Mesenchymal stem cell (in vitro differentiated cells and primary cell): ENCODE measurements around the gene RET.

ENCODE experiments used
- DNase-seq: peaks from one replicate; pipeline ENCODE4 v3.0.0-alpha.2; 2013
- H2AFZ ChIP-seq: one replicate; pipeline ENCODE4 v1.6.1; 2013; ENCODE audit warnings: low read depth, mild to moderate bottlenecking, control low read depth, inconsistent platforms, low read length, moderate library complexity
- H2AK5ac ChIP-seq: 2 replicates; pipeline ENCODE4 v1.6.1; 2013; ENCODE audit warnings: low read length, moderate library complexity, mild to moderate bottlenecking, inconsistent platforms; ENCODE audit not compliant: severe bottlenecking
- H2BK120ac ChIP-seq: one replicate; pipeline ENCODE4 v1.6.1; 2013; ENCODE audit warnings: low read depth, mild to moderate bottlenecking, inconsistent platforms, low read length, moderate library complexity
- H2BK12ac ChIP-seq, 2 experiments: one replicate each; pipeline ENCODE4 v1.6.1; 2013; ENCODE audit warnings: inconsistent platforms in 2 of 2, low read length in 2 of 2, mild to moderate bottlenecking in 2 of 2, moderate library complexity in 2 of 2, control low read depth in 1 of 2
- H2BK15ac ChIP-seq: one replicate; pipeline ENCODE4 v1.6.1; 2013; ENCODE audit warnings: mild to moderate bottlenecking, low read depth, inconsistent platforms; ENCODE audit not compliant: poor library complexity, severe bottlenecking
- H2BK5ac ChIP-seq: 2 replicates; pipeline ENCODE4 v1.6.1; 2013; ENCODE audit warnings: low read depth, mild to moderate bottlenecking, low read length, control low read depth, inconsistent platforms; ENCODE audit not compliant: poor library complexity, severe bottlenecking
- H3K14ac ChIP-seq, 2 experiments: one replicate each; pipeline ENCODE4 v1.6.1; 2013; ENCODE audit warnings: inconsistent platforms in 2 of 2, low read length in 2 of 2, control low read depth in 1 of 2, mild to moderate bottlenecking in 1 of 2, moderate library complexity in 1 of 2
- H3K18ac ChIP-seq, 2 experiments: one replicate each; pipeline ENCODE4 v1.6.1; 2013; ENCODE audit warnings: inconsistent platforms in 2 of 2, low read length in 2 of 2, control low read depth in 1 of 2, low read depth in 1 of 2, mild to moderate bottlenecking in 1 of 2
- H3K23ac ChIP-seq, 2 experiments: one replicate each; pipeline ENCODE4 v1.6.1; 2013; ENCODE audit warnings: inconsistent platforms in 2 of 2, low read length in 2 of 2, mild to moderate bottlenecking in 2 of 2, moderate library complexity in 2 of 2, control low read depth in 1 of 2
- H3K27ac ChIP-seq: 2 replicates; pipeline ENCODE4 v1.5.1; 2013; ENCODE audit warnings: mild to moderate bottlenecking, moderate library complexity, low read length, control low read depth, inconsistent platforms; ENCODE audit not compliant: poor library complexity, severe bottlenecking
- H3K27me3 ChIP-seq, 2 experiments: 2 replicates each; pipeline versions ENCODE4 v1.6.1 to v1.7.0; 2013; ENCODE audit warnings: low read length in 2 of 2, mild to moderate bottlenecking in 2 of 2, moderate library complexity in 2 of 2, control low read depth in 1 of 2, inconsistent platforms in 1 of 2; ENCODE audit not compliant: control insufficient read depth in 1 of 2, insufficient read depth in 1 of 2
- H3K36me3 ChIP-seq, 2 experiments: 2 replicates each; pipeline versions ENCODE4 v1.6.1 to v1.7.0; 2013; ENCODE audit warnings: low read length in 2 of 2, control low read depth in 1 of 2, inconsistent platforms in 1 of 2, low read depth in 1 of 2, mild to moderate bottlenecking in 1 of 2; ENCODE audit not compliant: insufficient read depth in 2 of 2, control insufficient read depth in 1 of 2
- H3K4ac ChIP-seq, 2 experiments: one replicate each; pipeline ENCODE4 v1.6.1; 2013; ENCODE audit warnings: inconsistent platforms in 2 of 2, low read length in 2 of 2, mild to moderate bottlenecking in 2 of 2, moderate library complexity in 2 of 2, control low read depth in 1 of 2, low read depth in 1 of 2
- H3K4me1 ChIP-seq: 2 replicates; pipeline ENCODE4 v1.6.1; 2013; ENCODE audit warnings: low read depth, low read length, control low read depth; ENCODE audit not compliant: control insufficient read depth, insufficient read depth
- H3K4me2 ChIP-seq: 2 replicates; pipeline ENCODE4 v1.6.1; 2013; ENCODE audit warnings: low read length, mild to moderate bottlenecking, inconsistent platforms; ENCODE audit not compliant: poor library complexity, severe bottlenecking
- H3K4me3 ChIP-seq, 2 experiments: 2 replicates each; pipeline versions ENCODE4 v1.5.1 to v1.7.0; 2013; ENCODE audit warnings: low read length in 2 of 2, mild to moderate bottlenecking in 2 of 2, control low read depth in 1 of 2, low read depth in 1 of 2; ENCODE audit not compliant: insufficient read depth in 1 of 2
- H3K79me1 ChIP-seq: replicated peaks from 2 replicates; pipeline ENCODE4 v1.6.1; 2013; ENCODE audit warnings: mild to moderate bottlenecking, control low read depth, low read length, inconsistent platforms; ENCODE audit not compliant: poor library complexity, severe bottlenecking
- H3K9ac ChIP-seq: 2 replicates; pipeline ENCODE4 v1.7.0; 2013; ENCODE audit warnings: mild to moderate bottlenecking, low read length, moderate library complexity
- H3K9me3 ChIP-seq: 2 replicates; pipeline ENCODE4 v1.7.0; 2013; ENCODE audit warnings: mild to moderate bottlenecking, low read length; ENCODE audit not compliant: control insufficient read depth
- H4K8ac ChIP-seq: one replicate; pipeline ENCODE4 v1.6.1; 2013; ENCODE audit warnings: inconsistent platforms, mild to moderate bottlenecking, low read length, moderate library complexity
- H4K91ac ChIP-seq: one replicate; pipeline ENCODE4 v1.6.1; 2013; ENCODE audit warnings: mild to moderate bottlenecking, low read length, inconsistent platforms
- WGBS: methylation state at CpG from one replicate; pipeline ENCODE4 v1.1.7; 2013; ENCODE audit warnings: mixed read lengths; 5-methylcytosine and 5-hydroxymethylcytosine counted together

Gene RET

GRCh38 chr10:43059828-43060227, 17.0 kb upstream of the RET start:
- peaks cover 27 to 36% of the 10 kb centered on the region in 2 experiments for H3K27me3 ChIP-seq
- no peak overlapping the region for H2AFZ ChIP-seq
- no peak overlapping the region for H4K91ac ChIP-seq
- no peak overlapping the region for H3K23ac ChIP-seq
- no peak overlapping the region for H4K8ac ChIP-seq
- H2BK15ac ChIP-seq, result no peak overlapping the region
- H3K9ac ChIP-seq, result no peak overlapping the region
- no peaks in the 10 kb centered on the region for H3K36me3 ChIP-seq
- no peak overlapping the region for H3K4me2 ChIP-seq
- no peaks in the 10 kb centered on the region for H3K79me1 ChIP-seq
- H3K18ac ChIP-seq, result no peak overlapping the region
- no peak overlapping the region for H2AK5ac ChIP-seq
- H3K4me1 ChIP-seq, result peaks cover 2% of the 10 kb centered on the region
- no peak overlapping the region for H2BK5ac ChIP-seq
- H2BK12ac ChIP-seq, result no peak overlapping the region
- no peak overlapping the region for H3K4me3 ChIP-seq
- no peak for DNase-seq
- no peak overlapping the region for H3K27ac ChIP-seq
- H3K14ac ChIP-seq, result no peak overlapping the region
- no peaks in the 10 kb centered on the region for H3K9me3 ChIP-seq
- 84% methylated on average over 6 of the region's 7 CpGs for WGBS
- no peak overlapping the region for H2BK120ac ChIP-seq
- H3K4ac ChIP-seq, result no peak overlapping the region

GRCh38 chr10:43060291-43060690, 16.6 kb upstream of the RET start:
- DNase-seq, result no peak
- 82% methylated on average over 6 of the region's 6 CpGs for WGBS

GRCh38 chr10:43061331-43061730, 15.5 kb upstream of the RET start:
- no peak overlapping the region for H4K91ac ChIP-seq
- H3K79me1 ChIP-seq, result no peaks in the 10 kb centered on the region
- H3K9ac ChIP-seq, result no peak overlapping the region
- H3K4ac ChIP-seq, result no peak overlapping the region
- H3K9me3 ChIP-seq, result no peaks in the 10 kb centered on the region
- no peak overlapping the region for H3K23ac ChIP-seq
- H2AK5ac ChIP-seq, result no peak overlapping the region
- H3K18ac ChIP-seq, result no peak overlapping the region
- no peaks in the 10 kb centered on the region for H3K36me3 ChIP-seq
- H3K4me3 ChIP-seq, result no peak overlapping the region
- no peak overlapping the region for H2BK120ac ChIP-seq
- no peak overlapping the region for H2AFZ ChIP-seq
- no peak overlapping the region for H2BK15ac ChIP-seq
- H3K14ac ChIP-seq, result no peak overlapping the region
- H3K4me1 ChIP-seq, result peaks cover 2% of the 10 kb centered on the region
- H3K27me3 ChIP-seq, result peaks cover 21 to 28% of the 10 kb centered on the region in 2 experiments
- 92% methylated on average over 8 of the region's 8 CpGs for WGBS
- H4K8ac ChIP-seq, result no peak overlapping the region
- no peak overlapping the region for H3K4me2 ChIP-seq
- no peak for DNase-seq
- no peak overlapping the region for H2BK5ac ChIP-seq
- no peak overlapping the region for H3K27ac ChIP-seq
- no peak overlapping the region for H2BK12ac ChIP-seq

More at GRCh38 chr10:43060291-43060690, 16.6 kb upstream of the RET start:
- Histone ChIP-seq H3K36me3 (no peaks in the 10 kb centered on the region), H4K8ac (no peak overlapping the region), H3K79me1 (no peaks in the 10 kb centered on the region), H3K4me1 (peaks cover 2% of the 10 kb centered on the region), H3K4me3 (no peak overlapping the region), H4K91ac (no peak overlapping the region), H3K14ac (no peak overlapping the region), H3K9ac (no peak overlapping the region), H2AFZ (no peak overlapping the region), H3K27me3 (peaks cover 24 to 34% of the 10 kb centered on the region in 2 experiments), H3K27ac (no peak overlapping the region), H2BK15ac (no peak overlapping the region), H2BK5ac (no peak overlapping the region), H3K9me3 (no peaks in the 10 kb centered on the region), H3K18ac (no peak overlapping the region), H3K4ac (no peak overlapping the region), H3K23ac (no peak overlapping the region), H2BK120ac (no peak overlapping the region), H2BK12ac (no peak overlapping the region), H2AK5ac (no peak overlapping the region), H3K4me2 (no peak overlapping the region)

GRCh38 chr10:43061760-43062159, 15.1 kb upstream of the RET start:
- Histone ChIP-seq H4K8ac (no peak overlapping the region), H4K91ac (no peak overlapping the region), H3K18ac (no peak overlapping the region), H2BK15ac (no peak overlapping the region), H3K36me3 (no peaks in the 10 kb centered on the region), H2AK5ac (no peak overlapping the region), H3K14ac (no peak overlapping the region), H3K4me2 (no peak overlapping the region), H3K4ac (no peak overlapping the region), H3K27me3 (peaks cover 22 to 24% of the 10 kb centered on the region in 2 experiments), H3K4me1 (peaks cover 2% of the 10 kb centered on the region), H3K4me3 (no peak overlapping the region), H2AFZ (no peak overlapping the region), H2BK12ac (no peak overlapping the region), H3K23ac (no peak overlapping the region), H3K27ac (no peak overlapping the region), H3K9me3 (no peaks in the 10 kb centered on the region), H2BK5ac (no peak overlapping the region), H3K79me1 (no peaks in the 10 kb centered on the region), H2BK120ac (no peak overlapping the region), H3K9ac (no peak overlapping the region)
- DNase-seq, result peak; percentile 72
- 9% methylated on average over 6 of the region's 9 CpGs for WGBS
